K562 (cell line): Measurements from ENCODE around the gene S100A6. TPM values are rescaled to one million over a fixed set of nuclear protein-coding genes. Genes with fewer than 3 reads are reported as not detected.

ENCODE experiments used
- ARNT ChIP-seq, 2 experiments: fragments of 450-650 bp; IDR thresholded peaks; 2 replicates each; pipeline ENCODE4 v1.6.1; 2016; ENCODE audit warnings: mild to moderate bottlenecking in 1 of 2
- ASH1L ChIP-seq: fragments of 450-650 bp; IDR thresholded peaks from 2 replicates; pipeline ENCODE4 v1.6.1; 2018; ENCODE audit warnings: borderline replicate concordance, mild to moderate bottlenecking, low read depth; ENCODE audit not compliant: partially characterized antibody
- CBX5 ChIP-seq: IDR thresholded peaks from 2 replicates; pipeline ENCODE4 v1.6.1; 2014; ENCODE audit warnings: low read depth, borderline replicate concordance
- DEAF1 ChIP-seq: fragments of 450-650 bp; formaldehyde crosslinking; IDR thresholded peaks from 2 replicates; pipeline ENCODE4 v1.4.0; 2020; ENCODE audit warnings: mild to moderate bottlenecking, moderate library complexity
- DIDO1 ChIP-seq: fragments of 450-650 bp; IDR thresholded peaks from 2 replicates; pipeline ENCODE4 v1.6.1; 2016; ENCODE audit warnings: low read depth, missing biosample characterization, missing genetic modification characterization
- EP400 ChIP-seq: fragments of 450-650 bp; IDR thresholded peaks from 2 replicates; pipeline ENCODE4 v1.6.1; 2017; ENCODE audit warnings: antibody characterized with exemption, mild to moderate bottlenecking, moderate library complexity
- GABPB1 ChIP-seq: sonication (generic); formaldehyde crosslinking; IDR thresholded peaks from 2 replicates; pipeline ENCODE4 v1.8.0; 2022; ENCODE audit warnings: mild to moderate bottlenecking, missing genetic modification reagents
- L3MBTL2 ChIP-seq: fragments of 450-650 bp; IDR thresholded peaks from 2 replicates; pipeline ENCODE4 v1.6.1; 2016; ENCODE audit warnings: mild to moderate bottlenecking, moderate library complexity
- MAZ ChIP-seq, 2 experiments: fragments of 450-650 bp in 1 of 2; sonication (generic) in 1 of 2; formaldehyde crosslinking; IDR thresholded peaks in 1 of 2; conservative IDR thresholded peaks in 1 of 2; 2 replicates each; pipeline versions ENCODE4 v1.4.0 to v1.5.0; 2020; ENCODE audit warnings: mild to moderate bottlenecking in 1 of 2, missing genetic modification reagents in 1 of 2
- PHF8 ChIP-seq: fragments of 200-600 bp; sonication (generic); IDR thresholded peaks from 2 replicates; pipeline ENCODE4 v1.6.1; 2012; ENCODE audit warnings: mixed run types, mild to moderate bottlenecking, inconsistent platforms, low read length, moderate library complexity, borderline replicate concordance
- PTBP1 ChIP-seq: fragments of 200-400 bp; formaldehyde crosslinking; IDR thresholded peaks from 2 replicates; pipeline ENCODE4 v1.6.1; 2017; ENCODE audit warnings: low read depth, low read length
- SMARCA4 ChIP-seq: fragments of 450-650 bp; IDR thresholded peaks from 2 replicates; pipeline ENCODE4 v1.6.1; 2016
- TBP ChIP-seq: optimal IDR thresholded peaks from 2 replicates; pipeline ENCODE3; 2011; ENCODE audit warnings: low read depth, low read length, improper control_type of control experiment
- TRIM28 ChIP-seq: fragments of 450-650 bp; IDR thresholded peaks from 2 replicates; pipeline ENCODE4 v1.6.1; 2017
- XRCC5 ChIP-seq: fragments of 200-400 bp; formaldehyde crosslinking; IDR thresholded peaks from 2 replicates; pipeline ENCODE4 v1.6.1; 2017; ENCODE audit warnings: low read depth, mild to moderate bottlenecking, low read length
- ZNF217 ChIP-seq: sonication (generic); formaldehyde crosslinking; IDR thresholded peaks from 2 replicates; pipeline ENCODE4 v1.8.0; 2022; ENCODE audit warnings: mild to moderate bottlenecking, missing genetic modification reagents
- ZNF263 ChIP-seq: sonication (generic); formaldehyde crosslinking; IDR thresholded peaks from 2 replicates; pipeline ENCODE4 v1.8.0; 2022; ENCODE audit warnings: mild to moderate bottlenecking, missing genetic modification reagents, borderline replicate concordance
- ZNF384 ChIP-seq: IDR thresholded peaks from 2 replicates; pipeline ENCODE4 v1.6.1; 2012; ENCODE audit warnings: low read depth, low read length, improper control_type of control experiment
- ZNF431 ChIP-seq: sonication (generic); formaldehyde crosslinking; IDR thresholded peaks from 2 replicates; pipeline ENCODE4 v1.8.0; 2022; ENCODE audit warnings: mild to moderate bottlenecking, missing genetic modification reagents
- ZNF592 ChIP-seq: fragments of 450-650 bp; IDR thresholded peaks from 2 replicates; pipeline ENCODE4 v1.6.1; 2017; ENCODE audit warnings: antibody characterized with exemption, mild to moderate bottlenecking
- ZNF717 ChIP-seq: fragments of 250-450 bp; sonication (Bioruptor Pico); IDR thresholded peaks from 2 replicates; pipeline ENCODE4 v1.5.0; 2021
- ZNF766 ChIP-seq: fragments of 200-800 bp; sonication (Bioruptor generic); conservative IDR thresholded peaks from 2 replicates; pipeline ENCODE4 v1.6.1; 2016; ENCODE audit warnings: missing genetic modification characterization, missing compliant biosample characterization
- ZNF77 ChIP-seq: fragments of 250-450 bp; sonication (Bioruptor Pico); IDR thresholded peaks from 2 replicates; pipeline ENCODE4 v1.5.0; 2020
- polyA plus RNA-seq, 8 experiments: library from polyadenylated mRNA; depleted of rRNA in 4 of 8; stranded (reverse) in 5 of 8; unstranded in 3 of 8; fragments of >200 nt; fragmentation: Nextera tagmentation in 2 of 8; fragmentation: Illumina TruSeq in 1 of 8; extraction: Ambion mirVana in 2 of 8; extraction: Trizol in 1 of 8; gene quantifications; 2 replicates each; pipeline versions ENCODE4 v1.2.1 to v1.2.3, GENCODE V29; 2011 to 2014; ENCODE audit warnings: inconsistent platforms in 1 of 8, missing spikeins in 1 of 8
- total RNA-seq, 7 experiments: library from RNA; depleted of rRNA in 6 of 7; stranded (reverse); fragments of >200 nt in 6 of 7; fragmentation: Illumina TruSeq in 2 of 7; extraction: Trizol in 2 of 7; gene quantifications; 2 replicates each; pipeline versions ENCODE4 v1.2.1 to v1.2.3, GENCODE V29; 2011 to 2021; ENCODE audit warnings: low replicate concordance in 1 of 7

The S100A6 gene
- total and polyA plus RNA-seq, 9 of the 15 experiments (the other 6 are each of a cell fraction or from before 2014, with no cell fraction given) = 9.8 to 66.5 (median 23.2) TPM

GRCh38 chr1:153568367-153569099 lies 32.7 kb upstream of the S100A6 start (continued):
- TF ChIP-seq ZNF592 = peak; percentile 76
- peak; percentile 56 to 82; a peak in 3 of 4 replicates for TF ChIP-seq MAZ (CRISPR knock-in tag; conservative IDR thresholded peaks at IDR 0.05 in 1 of 2, IDR thresholded peaks at IDR 0.05 in 1 of 2)
- peak; percentile 55 for TF ChIP-seq GABPB1
- no peak for TF ChIP-seq ZNF717 (CRISPR knock-in tag)
- TF ChIP-seq ARNT (IDR thresholded peaks at IDR 0.05) = peak in 1 of 2 experiments; percentile 32; a peak in 1 of 4 replicates
- TF ChIP-seq XRCC5 = 0 out of 2 replicates have a peak, but pooled peaks have one; percentile 77
- no peak for TF ChIP-seq PTBP1
- 0 out of 2 replicates have a peak, but pooled peaks have one; percentile 16 for TF ChIP-seq SMARCA4
- peak; percentile 43 for TF ChIP-seq TBP
- no peak for TF ChIP-seq ZNF77 (CRISPR knock-in tag)
- TF ChIP-seq TRIM28 = 0 out of 2 replicates have a peak, but pooled peaks have one; percentile 15
- TF ChIP-seq ZNF217 (CRISPR knock-in tag) = no peak
- 0 out of 2 replicates have a peak, but pooled peaks have one; percentile 28 for TF ChIP-seq DIDO1 (tag)
- peak; percentile 73 for TF ChIP-seq L3MBTL2
- TF ChIP-seq EP400 = peak; percentile 58
- no peak for TF ChIP-seq ASH1L
- TF ChIP-seq ZNF384 = no peak
- no peak for TF ChIP-seq ZNF766 (CRISPR knock-in tag)
- TF ChIP-seq PHF8 = no peak; the same call in 1 of the 2 replicates
- TF ChIP-seq ZNF431 (CRISPR knock-in tag) = 0 out of 2 replicates have a peak, but pooled peaks have one; percentile 44
- TF ChIP-seq DEAF1 (CRISPR knock-in tag) = peak; percentile 98
- 0 out of 2 replicates have a peak, but pooled peaks have one; percentile 17 for TF ChIP-seq CBX5
- 0 out of 2 replicates have a peak, but pooled peaks have one; percentile 30 for TF ChIP-seq ZNF263
